ENCODE data around the gene RNF10.

The RNF10 gene

GRCh38 chr12:120586860-120587259 is 52.7 kb downstream of the RNF10 start:
- Histone ChIP-seq H3K36me3 (ENCODE audit: control insufficient read depth, low read length) (no peaks in the 10 kb centered on the region), H3K4me1 (ENCODE audit: control insufficient read depth, low read length) (peaks cover 23% of the 10 kb centered on the region), H3F3A (ENCODE audit: control insufficient read depth, insufficient read depth) (peaks cover 3% of the 10 kb centered on the region; the same call in 1 of the 2 replicates), H3K9me3 (ENCODE audit: control insufficient read depth, insufficient read depth, low read length) (no peaks in the 10 kb centered on the region), H3K9me2 (replicated peaks; ENCODE audit: control insufficient read depth, low read length) (no peaks in the 10 kb centered on the region), H3K27ac (ENCODE audit: low read depth, low read length) (no peak overlapping the region), H3K27me3 (ENCODE audit: control insufficient read depth, low read length) (peaks cover 20% of the 10 kb centered on the region), H3K79me2 (ENCODE audit: control insufficient read depth, low read length) (no peaks in the 10 kb centered on the region), H4K20me1 (ENCODE audit: control insufficient read depth, insufficient read depth, low read depth, low read length) (no peaks in the 10 kb centered on the region), H3K4me3 (ENCODE audit: low read length) (no peak overlapping the region), H3K4me2 (ENCODE audit: low read length) (no peak overlapping the region)
- TF ChIP-seq EZH2phosphoT487 (IDR thresholded peaks at IDR 0.05; ENCODE audit: borderline replicate concordance, low read length), result no peak
- TF ChIP-seq CTCF (IDR thresholded peaks at IDR 0.05; ENCODE audit: low read depth, low read length, poor library complexity, severe bottlenecking), result no peak

GRCh38 chr12:120588371-120588770 is 54.2 kb downstream of the RNF10 start:
- no peak for TF ChIP-seq EZH2phosphoT487 (IDR thresholded peaks at IDR 0.05; ENCODE audit: borderline replicate concordance, low read length)
- no peak for TF ChIP-seq CTCF (IDR thresholded peaks at IDR 0.05; ENCODE audit: low read depth, low read length, poor library complexity, severe bottlenecking)
- H3K79me2 ChIP-seq (ENCODE audit: control insufficient read depth, low read length), result no peaks in the 10 kb centered on the region
- no peaks in the 10 kb centered on the region for H3K9me2 ChIP-seq (replicated peaks; ENCODE audit: control insufficient read depth, low read length)
- peaks cover 20% of the 10 kb centered on the region for H3K27me3 ChIP-seq (ENCODE audit: control insufficient read depth, low read length)
- no peaks in the 10 kb centered on the region for H3K9me3 ChIP-seq (ENCODE audit: control insufficient read depth, insufficient read depth, low read length)
- H3F3A ChIP-seq (ENCODE audit: control insufficient read depth, insufficient read depth), result no peaks in the 10 kb centered on the region
- H3K4me2 ChIP-seq (ENCODE audit: low read length), result no peak overlapping the region
- H4K20me1 ChIP-seq (ENCODE audit: control insufficient read depth, insufficient read depth, low read depth, low read length), result no peaks in the 10 kb centered on the region
- peaks cover 16% of the 10 kb centered on the region for H3K4me1 ChIP-seq (ENCODE audit: control insufficient read depth, low read length)
- no peak overlapping the region for H3K4me3 ChIP-seq (ENCODE audit: low read length)
- no peak overlapping the region for H3K27ac ChIP-seq (ENCODE audit: low read depth, low read length)
- H3K36me3 ChIP-seq (ENCODE audit: control insufficient read depth, low read length), result no peaks in the 10 kb centered on the region

DNA sequence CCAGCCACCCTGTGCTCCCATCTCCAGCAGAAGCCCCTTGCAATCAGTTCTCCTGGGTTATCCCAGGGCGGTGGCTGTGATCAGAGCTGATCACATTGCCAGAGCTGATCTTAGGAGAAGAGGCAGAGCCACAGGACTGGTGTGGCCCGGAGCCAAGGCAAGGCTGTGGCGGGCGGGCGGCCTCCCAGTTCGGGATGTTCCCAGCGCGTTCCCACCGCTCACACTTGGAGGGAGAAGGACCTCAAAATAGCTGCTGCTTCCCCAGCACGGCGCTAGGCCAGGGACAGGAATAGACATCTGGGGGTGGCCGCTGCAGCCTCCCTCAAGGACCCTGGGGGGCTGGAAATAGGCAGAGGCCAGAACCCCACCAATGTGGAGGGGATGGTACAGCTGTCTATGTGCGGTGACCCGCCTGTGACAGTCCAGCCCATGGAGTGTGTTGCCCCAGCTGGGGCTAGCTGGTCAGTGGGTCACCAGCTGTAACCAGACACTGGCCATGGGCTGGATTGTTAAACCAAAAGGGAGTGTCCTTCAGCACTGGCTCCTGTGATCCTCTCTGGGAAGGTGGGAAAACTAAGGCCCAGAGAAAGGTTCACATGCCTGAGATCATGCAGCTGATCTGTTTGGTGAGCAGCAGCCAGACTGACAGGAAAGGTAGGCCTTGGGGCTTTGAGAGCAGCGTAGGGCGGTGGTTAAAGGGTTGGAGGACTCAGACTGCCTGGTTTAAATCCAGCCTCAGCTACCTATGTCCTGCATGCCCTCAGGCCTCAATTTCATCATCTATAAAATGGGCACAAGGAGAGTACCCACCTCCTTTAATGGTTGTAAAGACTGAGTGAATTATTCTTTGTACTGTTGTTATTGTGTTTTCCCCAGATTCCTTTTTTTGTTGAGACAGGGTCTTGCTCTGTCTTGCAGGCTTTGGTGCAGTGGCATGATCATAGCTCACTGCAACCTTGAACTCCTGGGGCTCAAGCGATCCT is 55.1 kb downstream of the RNF10 start:
- H4K20me1 ChIP-seq (ENCODE audit: control insufficient read depth, insufficient read depth, low read depth, low read length), result no peaks in the 10 kb centered on the region
- TF ChIP-seq EZH2phosphoT487 (IDR thresholded peaks at IDR 0.05; ENCODE audit: borderline replicate concordance, low read length) (no peak), CTCF (IDR thresholded peaks at IDR 0.05; ENCODE audit: low read depth, low read length, poor library complexity, severe bottlenecking) (no peak)
- peaks cover 15% of the 10 kb centered on the region for H3K27me3 ChIP-seq (ENCODE audit: control insufficient read depth, low read length)
- H3K79me2 ChIP-seq (ENCODE audit: control insufficient read depth, low read length), result no peaks in the 10 kb centered on the region
- no peaks in the 10 kb centered on the region for H3K9me2 ChIP-seq (replicated peaks; ENCODE audit: control insufficient read depth, low read length)
- H3K9me3 ChIP-seq (ENCODE audit: control insufficient read depth, insufficient read depth, low read length), result no peaks in the 10 kb centered on the region
- no peak overlapping the region for H3K27ac ChIP-seq (ENCODE audit: low read depth, low read length)
- no peaks in the 10 kb centered on the region for H3F3A ChIP-seq (ENCODE audit: control insufficient read depth, insufficient read depth)
- H3K4me3 ChIP-seq (ENCODE audit: low read length), result no peak overlapping the region
- H3K36me3 ChIP-seq (ENCODE audit: control insufficient read depth, low read length), result no peaks in the 10 kb centered on the region
- no peak overlapping the region for H3K4me2 ChIP-seq (ENCODE audit: low read length)
- H3K4me1 ChIP-seq (ENCODE audit: control insufficient read depth, low read length), result peaks cover 7% of the 10 kb centered on the region

Measured in DOHH2 (cell line).